Neutrophil (primary cell): ENCODE measurements around the gene CACNG8.

Source experiments
- H3K27ac ChIP-seq: fragments of 200-600 bp; sonication (generic); 2 replicates; pipeline ENCODE4 v1.5.1; 2016; ENCODE audit warnings: mild to moderate bottlenecking, moderate library complexity
- H3K27me3 ChIP-seq: fragments of 200-600 bp; sonication (generic); 2 replicates; pipeline ENCODE4 v1.6.0; 2016; ENCODE audit warnings: mild to moderate bottlenecking
- H3K36me3 ChIP-seq: fragments of 200-600 bp; sonication (generic); 2 replicates; pipeline ENCODE4 v1.5.1; 2017
- H3K4me1 ChIP-seq, 2 experiments: fragments of 200-600 bp in 1 of 2; sonication (generic) in 1 of 2; 1 replicate in 1 of 2; 2 replicates in 1 of 2; pipeline versions ENCODE4 v1.5.1 to v1.6.1; 2013 to 2016; ENCODE audit warnings: low read depth in 1 of 2, low read length in 1 of 2, mild to moderate bottlenecking in 1 of 2, moderate library complexity in 1 of 2; ENCODE audit not compliant: control insufficient read depth in 1 of 2, insufficient read depth in 1 of 2
- H3K4me3 ChIP-seq, 2 experiments: fragments of 200-600 bp in 1 of 2; sonication (generic) in 1 of 2; 1 replicate in 1 of 2; 2 replicates in 1 of 2; pipeline ENCODE4 v1.5.1; 2013 to 2016; ENCODE audit warnings: low read depth in 1 of 2, low read length in 1 of 2, mild to moderate bottlenecking in 1 of 2, moderate library complexity in 1 of 2
- H3K9me3 ChIP-seq: fragments of 200-600 bp; sonication (generic); 2 replicates; pipeline ENCODE4 v1.5.1; 2016
- CTCF ChIP-seq: fragments of 200-600 bp; sonication (generic); IDR thresholded peaks from 2 replicates; pipeline ENCODE4 v1.5.1; 2016; ENCODE audit warnings: antibody characterized with exemption

CACNG8 gene

GRCh38 chr19:53942001-53942786, 20.5 kb upstream of the CACNG8 start:
- no peaks in the 10 kb centered on the region for H3K4me1 ChIP-seq
- H3K27ac ChIP-seq = no peak overlapping the region
- no peak for TF ChIP-seq CTCF
- H3K27me3 ChIP-seq = peaks cover 96% of the 10 kb centered on the region
- no peak overlapping the region for H3K4me3 ChIP-seq
- no peaks in the 10 kb centered on the region for H3K9me3 ChIP-seq
- no peaks in the 10 kb centered on the region for H3K36me3 ChIP-seq

- Histone ChIP-seq H3K27me3 (peaks cover 96% of the 10 kb centered on the region), H3K36me3 (no peaks in the 10 kb centered on the region), H3K4me1 (no peaks in the 10 kb centered on the region), H3K27ac (no peak overlapping the region), H3K9me3 (no peaks in the 10 kb centered on the region), H3K4me3 (no peak overlapping the region)
- no peak for TF ChIP-seq CTCF
These were observed 18.3 kb upstream of the CACNG8 start for GRCh38 chr19:53944416-53944815.

GRCh38 chr19:53944933-53945332, 17.8 kb upstream of the CACNG8 start:
- Histone ChIP-seq H3K4me3 (no peak overlapping the region), H3K27ac (no peak overlapping the region), H3K9me3 (no peaks in the 10 kb centered on the region), H3K4me1 (no peaks in the 10 kb centered on the region), H3K27me3 (peaks cover 96% of the 10 kb centered on the region), H3K36me3 (no peaks in the 10 kb centered on the region)
- TF ChIP-seq CTCF = no peak

- Histone ChIP-seq H3K27ac (no peak overlapping the region), H3K4me3 (no peak overlapping the region), H3K4me1 (no peaks in the 10 kb centered on the region), H3K27me3 (peaks cover 93% of the 10 kb centered on the region), H3K36me3 (no peaks in the 10 kb centered on the region), H3K9me3 (no peaks in the 10 kb centered on the region)
- TF ChIP-seq CTCF = no peak
These were observed 17.3 kb upstream of the CACNG8 start for GRCh38 chr19:53945441-53945840.

- TF ChIP-seq CTCF = no peak
- peaks cover 91% of the 10 kb centered on the region for H3K27me3 ChIP-seq
- H3K4me1 ChIP-seq = no peaks in the 10 kb centered on the region
- no peaks in the 10 kb centered on the region for H3K36me3 ChIP-seq
- H3K4me3 ChIP-seq = no peak overlapping the region
- H3K27ac ChIP-seq = no peak overlapping the region
- no peaks in the 10 kb centered on the region for H3K9me3 ChIP-seq
These were observed 16.7 kb upstream of the CACNG8 start for GRCh38 chr19:53945998-53946397.
